Stimulated activated naive CD8-positive, alpha-beta T cell treated with anti-CD3 and anti-CD28 coated beads, Interleukin-15, amount 100 ng/mL, for 72 hours (primary cell): ENCODE data around the gene CRHBP.
"Not testable (repeated sequence)": the region's sequence is repeated elsewhere in the genome, so short reads cannot be mapped to it uniquely, and the experiment has no call there.

Experiments used
- ATAC-seq: fragments of 150-1000 bp; cut with Tn5 transposase; 2 replicates; pipeline ENCODE4 v1.10.0; 2021; ENCODE audit warnings: mild to moderate bottlenecking, moderate library complexity
- DNase-seq, 2 donors: peaks; one replicate each; pipeline ENCODE4 v3.0.0; 2021 to 2022
- H3K27ac Mint-ChIP-seq, 2 donors: one replicate each; pipeline ENCODE4 v1.8.0; 2022; ENCODE audit warnings: mild to moderate bottlenecking in 2 of 2, mixed read lengths in 2 of 2, moderate library complexity in 2 of 2
- H3K27me3 Mint-ChIP-seq: one replicate; pipeline ENCODE4 v1.8.0; 2022; ENCODE audit warnings: mixed read lengths
- H3K4me1 Mint-ChIP-seq: one replicate; pipeline ENCODE4 v1.8.0; 2022; ENCODE audit warnings: mild to moderate bottlenecking, mixed read lengths
- H3K4me3 Mint-ChIP-seq, 2 donors: one replicate each; pipeline ENCODE4 v1.8.0; 2022; ENCODE audit warnings: mild to moderate bottlenecking in 2 of 2, mixed read lengths in 2 of 2, moderate library complexity in 1 of 2
- H3K9me3 Mint-ChIP-seq, 2 donors: one replicate each; pipeline ENCODE4 v1.8.0; 2022; ENCODE audit warnings: mixed read lengths in 2 of 2

Gene CRHBP

GRCh38 chr5:76986825-76987526 is 34.1 kb downstream of the CRHBP start:
- Mint-ChIP-seq H3K4me3 (no peak overlapping the region), H3K27ac (no peak overlapping the region), H3K27me3 (no peaks in the 10 kb centered on the region), H3K9me3 (no peaks in the 10 kb centered on the region), H3K4me1 (no peaks in the 10 kb centered on the region)
- DNase-seq, result no peak
- ATAC-seq, result no peak

- Mint-ChIP-seq H3K4me3 (no peak overlapping the region), H3K27me3 (peaks cover 1% of the 10 kb centered on the region), H3K9me3 (no peaks in the 10 kb centered on the region), H3K27ac (no peak overlapping the region), H3K4me1 (no peaks in the 10 kb centered on the region)
- ATAC-seq (no peak), DNase-seq (no peak)
Measured at GRCh38 chr5:76990899-76991459, 38.1 kb downstream of the CRHBP start.

GRCh38 chr5:76993436-76993835 is 40.6 kb downstream of the CRHBP start:
- not testable (repeated sequence) for DNase-seq, H3K9me3 Mint-ChIP-seq, H3K4me1 Mint-ChIP-seq, ATAC-seq, H3K4me3 Mint-ChIP-seq, H3K27me3 Mint-ChIP-seq, H3K27ac Mint-ChIP-seq

- Mint-ChIP-seq H3K4me1 (no peaks in the 10 kb centered on the region), H3K27me3 (peaks cover 18% of the 10 kb centered on the region), H3K4me3 (no peak overlapping the region), H3K9me3 (no peaks in the 10 kb centered on the region), H3K27ac (no peak overlapping the region)
- ATAC-seq (no peak), DNase-seq (no peak)
Measured at GRCh38 chr5:76994337-76994736, 41.5 kb downstream of the CRHBP start.

GRCh38 chr5:76998251-76998650 is 45.4 kb downstream of the CRHBP start:
- not testable (repeated sequence) for H3K9me3 Mint-ChIP-seq, H3K4me3 Mint-ChIP-seq, H3K4me1 Mint-ChIP-seq, ATAC-seq, H3K27ac Mint-ChIP-seq, DNase-seq
- peaks cover 30% of the 10 kb centered on the region for H3K27me3 Mint-ChIP-seq

- DNase-seq (no peak), ATAC-seq (no peak)
- Mint-ChIP-seq H3K4me3 (no peak overlapping the region), H3K27ac (no peak overlapping the region), H3K27me3 (peaks cover 32% of the 10 kb centered on the region), H3K4me1 (no peaks in the 10 kb centered on the region), H3K9me3 (no peaks in the 10 kb centered on the region)
Measured at GRCh38 chr5:76999451-76999850, 46.6 kb downstream of the CRHBP start.

GRCh38 chr5:77003246-77003645 is 50.4 kb downstream of the CRHBP start:
- Mint-ChIP-seq H3K27me3 (peaks cover 54% of the 10 kb centered on the region), H3K4me1 (no peaks in the 10 kb centered on the region), H3K4me3 (no peak overlapping the region), H3K9me3 (no peaks in the 10 kb centered on the region), H3K27ac (no peak overlapping the region)
- ATAC-seq, result no peak
- no peak for DNase-seq

GRCh38 chr5:77006124-77006523 is 53.3 kb downstream of the CRHBP start:
- Mint-ChIP-seq H3K4me1 (no peaks in the 10 kb centered on the region), H3K4me3 (no peak overlapping the region), H3K27ac (no peak overlapping the region), H3K27me3 (peaks cover 51% of the 10 kb centered on the region), H3K9me3 (no peaks in the 10 kb centered on the region)
- ATAC-seq (no peak), DNase-seq (no peak)

- Mint-ChIP-seq H3K27ac (no peak overlapping the region), H3K4me3 (no peak overlapping the region), H3K4me1 (peaks cover 10% of the 10 kb centered on the region), H3K27me3 (peaks cover 38% of the 10 kb centered on the region), H3K9me3 (no peaks in the 10 kb centered on the region)
- DNase-seq (no peak), ATAC-seq (no peak)
Measured at GRCh38 chr5:77008413-77008812, 55.6 kb downstream of the CRHBP start.

- peaks cover 31% of the 10 kb centered on the region for H3K27me3 Mint-ChIP-seq
- ATAC-seq (no peak), DNase-seq (no peak)
- no peak overlapping the region for H3K27ac Mint-ChIP-seq
- no peaks in the 10 kb centered on the region for H3K9me3 Mint-ChIP-seq
- no peak overlapping the region for H3K4me3 Mint-ChIP-seq
- peaks cover 10% of the 10 kb centered on the region for H3K4me1 Mint-ChIP-seq
Measured at GRCh38 chr5:77010243-77010642, 57.4 kb downstream of the CRHBP start.

- ATAC-seq, result no peak
- Mint-ChIP-seq H3K27ac (no peak overlapping the region), H3K27me3 (peaks cover 28% of the 10 kb centered on the region)
Measured at GRCh38 chr5:77011498-77011897, 58.7 kb downstream of the CRHBP start.

GRCh38 chr5:77012601-77013000 is 59.8 kb downstream of the CRHBP start:
- H3K4me3 Mint-ChIP-seq, result no peak overlapping the region
- H3K9me3 Mint-ChIP-seq, result no peaks in the 10 kb centered on the region
- H3K4me1 Mint-ChIP-seq, result peaks cover 10% of the 10 kb centered on the region
- H3K27ac Mint-ChIP-seq, result no peak overlapping the region
- peak; percentile 55 for ATAC-seq
- DNase-seq, result no peak
- peaks cover 23% of the 10 kb centered on the region for H3K27me3 Mint-ChIP-seq

More at GRCh38 chr5:77011498-77011897, 58.7 kb downstream of the CRHBP start:
- no peaks in the 10 kb centered on the region for H3K9me3 Mint-ChIP-seq
- no peak overlapping the region for H3K4me3 Mint-ChIP-seq
- no peak for DNase-seq
- peaks cover 10% of the 10 kb centered on the region for H3K4me1 Mint-ChIP-seq

GRCh38 chr5:77015938-77016569 is 63.2 kb downstream of the CRHBP start:
- Mint-ChIP-seq H3K4me1 (peaks cover 10% of the 10 kb centered on the region), H3K27ac (no peak overlapping the region), H3K4me3 (no peak overlapping the region), H3K9me3 (no peaks in the 10 kb centered on the region), H3K27me3 (peaks cover 22% of the 10 kb centered on the region)
- ATAC-seq (no peak), DNase-seq (no peak)

- peaks cover 10% of the 10 kb centered on the region for H3K4me1 Mint-ChIP-seq
- peaks cover 23% of the 10 kb centered on the region for H3K27me3 Mint-ChIP-seq
- DNase-seq (no peak), ATAC-seq (no peak)
- no peak overlapping the region for H3K27ac Mint-ChIP-seq
- no peak overlapping the region for H3K4me3 Mint-ChIP-seq
- H3K9me3 Mint-ChIP-seq, result no peaks in the 10 kb centered on the region
Measured at GRCh38 chr5:77016962-77017361, 64.1 kb downstream of the CRHBP start.

- H3K27me3 Mint-ChIP-seq, result peaks cover 30% of the 10 kb centered on the region
- H3K4me3 Mint-ChIP-seq, result no peak overlapping the region
- peaks cover 4% of the 10 kb centered on the region for H3K4me1 Mint-ChIP-seq
- H3K27ac Mint-ChIP-seq, result no peak overlapping the region
- ATAC-seq (no peak), DNase-seq (no peak)
- peaks cover 0 to 5% of the 10 kb centered on the region in 2 donors for H3K9me3 Mint-ChIP-seq
Measured at GRCh38 chr5:77017668-77018067, 64.8 kb downstream of the CRHBP start.
